Fibroblast of villous mesenchyme (primary cell): ENCODE results near the gene PDZD8. TPM values are rescaled to one million over a fixed set of nuclear protein-coding genes. Genes with fewer than 3 reads are reported as not detected.

ENCODE experiments used
- DNase-seq: peaks from one replicate; pipeline ENCODE4 v3.0.0-alpha.2; 2010; ENCODE audit warnings: low read depth
- H3K4me3 ChIP-seq: 2 replicates; pipeline ENCODE4 v1.5.1; 2011; ENCODE audit warnings: low read depth, mild to moderate bottlenecking, low read length
- total RNA-seq: library from RNA; depleted of rRNA; stranded (reverse); fragments of >200 nt; gene quantifications from 2 replicates; pipeline ENCODE4 v1.2.3, GENCODE V29; 2012
- TF ChIP-seq, protein P1 (sequence below): IDR thresholded peaks from 2 replicates; pipeline ENCODE4 v1.5.1; 2012; ENCODE audit warnings: low read depth, mild to moderate bottlenecking, low read length; ENCODE audit not compliant: insufficient read depth

The PDZD8 gene
- total RNA-seq, 1 donor, result 37.1 TPM

DNA sequence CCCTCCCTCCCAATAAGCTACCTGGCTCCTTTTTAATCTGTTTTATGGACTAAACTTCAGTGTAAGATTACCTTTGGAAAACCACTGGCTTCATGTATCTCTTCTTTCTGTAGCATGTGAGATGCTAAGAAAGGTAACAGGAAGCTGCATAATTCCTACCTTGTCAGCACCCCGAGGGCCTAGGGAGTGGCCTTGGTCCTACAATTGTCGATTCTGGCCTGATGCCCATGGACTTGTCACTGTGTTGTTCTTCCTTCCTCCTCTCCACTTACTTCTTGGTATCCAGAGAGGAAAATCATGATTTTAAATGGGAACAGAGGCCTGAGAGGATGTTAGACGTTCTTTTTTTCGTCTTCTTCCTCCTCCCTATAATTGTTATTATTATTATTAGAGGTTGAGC, 42.9 kb upstream of the PDZD8 start:
- H3K4me3 ChIP-seq, result no peak overlapping the region
- TF ChIP-seq, protein P1, sequence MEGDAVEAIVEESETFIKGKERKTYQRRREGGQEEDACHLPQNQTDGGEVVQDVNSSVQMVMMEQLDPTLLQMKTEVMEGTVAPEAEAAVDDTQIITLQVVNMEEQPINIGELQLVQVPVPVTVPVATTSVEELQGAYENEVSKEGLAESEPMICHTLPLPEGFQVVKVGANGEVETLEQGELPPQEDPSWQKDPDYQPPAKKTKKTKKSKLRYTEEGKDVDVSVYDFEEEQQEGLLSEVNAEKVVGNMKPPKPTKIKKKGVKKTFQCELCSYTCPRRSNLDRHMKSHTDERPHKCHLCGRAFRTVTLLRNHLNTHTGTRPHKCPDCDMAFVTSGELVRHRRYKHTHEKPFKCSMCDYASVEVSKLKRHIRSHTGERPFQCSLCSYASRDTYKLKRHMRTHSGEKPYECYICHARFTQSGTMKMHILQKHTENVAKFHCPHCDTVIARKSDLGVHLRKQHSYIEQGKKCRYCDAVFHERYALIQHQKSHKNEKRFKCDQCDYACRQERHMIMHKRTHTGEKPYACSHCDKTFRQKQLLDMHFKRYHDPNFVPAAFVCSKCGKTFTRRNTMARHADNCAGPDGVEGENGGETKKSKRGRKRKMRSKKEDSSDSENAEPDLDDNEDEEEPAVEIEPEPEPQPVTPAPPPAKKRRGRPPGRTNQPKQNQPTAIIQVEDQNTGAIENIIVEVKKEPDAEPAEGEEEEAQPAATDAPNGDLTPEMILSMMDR, result no peak
- DNase-seq, result no peak

DNA sequence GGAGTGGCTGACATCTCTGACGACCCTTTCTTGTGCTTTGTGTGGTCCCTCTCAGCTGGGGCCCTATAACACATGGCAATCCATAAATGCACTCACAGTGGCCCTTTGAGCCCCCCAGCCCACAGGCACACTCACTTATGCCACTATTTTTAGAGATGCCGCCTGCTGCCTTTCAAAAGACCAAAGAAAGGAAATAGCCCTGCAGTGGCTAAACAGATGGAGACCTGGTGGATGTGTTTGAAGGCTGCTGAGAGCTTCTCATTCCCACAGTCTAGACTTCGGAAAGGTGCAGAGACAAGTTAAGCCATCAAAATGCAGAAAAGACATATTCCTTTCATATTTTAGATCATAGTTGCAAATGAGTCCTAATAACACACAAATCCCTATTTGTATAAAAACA, 42.0 kb upstream of the PDZD8 start:
- TF ChIP-seq, protein P1, result no peak
- DNase-seq, result no peak
- H3K4me3 ChIP-seq, result no peak overlapping the region

DNA sequence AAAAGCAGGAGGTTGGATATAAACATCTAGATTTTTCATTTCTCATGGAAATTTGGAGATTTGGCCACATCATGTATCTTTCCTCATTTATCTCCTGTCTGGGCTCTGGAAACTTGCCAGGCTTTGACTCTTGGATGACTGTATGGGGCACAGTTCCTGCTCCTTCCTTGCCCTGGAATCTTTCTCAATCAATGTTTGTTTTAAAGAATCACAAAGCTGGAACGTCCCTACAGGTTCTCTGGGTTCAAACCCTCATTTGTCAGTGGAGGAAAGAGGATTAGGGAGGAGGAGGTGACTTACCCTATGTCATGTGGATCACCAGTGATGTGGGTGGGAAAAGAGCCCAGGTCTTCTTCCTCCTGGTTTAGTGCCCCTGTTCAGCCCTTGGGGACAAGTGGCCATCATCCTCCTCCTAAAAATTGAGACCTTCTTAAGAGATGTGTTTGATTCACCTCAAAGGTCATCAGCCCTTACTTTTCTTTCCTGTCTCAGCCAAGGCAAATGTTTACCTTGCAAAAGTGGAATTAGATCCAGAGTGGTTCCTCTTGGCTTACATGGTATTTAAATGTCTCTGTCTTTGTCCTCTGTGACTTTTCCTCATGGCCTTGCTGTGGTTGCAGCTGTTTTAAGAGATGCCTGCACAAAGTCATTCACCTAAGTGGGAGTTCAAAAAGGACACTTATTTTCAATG, 38.8 kb upstream of the PDZD8 start:
- TF ChIP-seq, protein P1, result no peak

DNA sequence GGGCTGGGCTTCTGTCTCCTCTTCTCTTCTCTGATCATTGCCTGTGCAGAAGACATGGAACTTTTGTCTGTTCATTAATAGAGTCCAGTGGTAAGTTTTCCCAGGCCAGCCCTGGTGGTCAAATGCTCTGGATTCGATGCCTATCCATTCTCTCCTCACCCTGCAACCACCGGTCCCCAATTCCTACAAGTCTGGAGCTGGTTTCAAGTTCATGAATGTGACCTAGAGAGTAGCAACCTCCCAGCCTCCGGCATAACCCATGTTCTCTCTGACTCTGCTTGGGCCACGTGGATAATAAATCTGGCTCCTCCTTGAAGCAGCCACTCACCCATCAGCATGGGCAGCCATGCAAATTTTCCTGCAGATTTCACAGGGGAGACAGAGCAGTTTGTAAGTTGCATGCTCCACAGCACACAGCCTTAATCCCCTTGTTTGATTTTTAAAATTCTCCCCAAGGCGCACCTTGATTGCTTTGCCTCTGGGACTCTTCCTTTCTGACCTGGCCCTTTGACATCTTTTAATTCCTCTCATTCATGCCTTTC, 37.3 kb upstream of the PDZD8 start:
- TF ChIP-seq, protein P1, result no peak
- DNase-seq, result no peak
- no peak overlapping the region for H3K4me3 ChIP-seq

More for the DNA sequence above, 38.8 kb upstream of the PDZD8 start:
- no peak for DNase-seq
- no peak overlapping the region for H3K4me3 ChIP-seq

DNA sequence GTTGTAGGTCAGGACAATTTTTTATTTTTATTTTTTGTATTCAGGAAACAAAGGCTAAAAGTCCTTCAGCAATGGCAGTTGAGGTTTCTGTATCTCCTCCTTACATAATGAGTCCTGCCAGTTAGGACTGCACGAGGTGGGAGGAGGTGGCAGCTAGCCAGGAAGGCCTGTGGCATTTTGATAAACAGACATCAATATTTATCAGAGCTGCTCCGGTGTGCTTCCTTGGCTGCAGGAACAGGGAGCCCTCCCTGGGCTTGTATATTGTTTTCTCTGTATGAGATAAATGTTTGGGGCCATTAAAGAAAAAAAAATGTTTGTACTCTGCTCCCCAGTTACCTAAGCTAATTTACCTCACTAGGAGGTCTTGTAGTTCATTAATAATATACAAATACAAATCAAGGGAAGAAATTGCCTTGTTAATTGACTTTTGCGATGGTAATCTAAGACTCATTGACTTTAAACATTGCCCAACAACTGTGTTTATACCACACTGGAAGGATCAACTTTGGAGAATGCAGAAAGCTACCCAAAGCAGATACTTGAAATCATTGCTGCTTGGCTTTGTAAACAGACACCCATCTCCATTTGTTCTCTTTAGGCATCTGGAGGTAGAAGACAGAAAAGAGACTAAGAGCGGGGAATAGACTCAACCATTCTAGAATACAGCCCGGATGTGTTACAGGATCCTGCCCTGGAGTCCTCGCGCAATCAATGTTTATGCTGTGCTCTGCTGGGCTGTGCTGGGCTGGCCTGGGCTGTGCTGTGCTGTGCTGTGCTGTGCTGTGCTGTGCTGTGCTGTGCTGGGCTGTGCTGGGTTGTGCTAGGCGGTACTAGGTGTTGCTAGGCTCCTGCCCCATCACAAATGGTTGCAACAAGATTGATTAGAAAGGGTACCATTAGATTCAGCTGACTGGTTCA, 36.5 kb upstream of the PDZD8 start:
- DNase-seq, result no peak
- TF ChIP-seq, protein P1, result no peak
- no peak overlapping the region for H3K4me3 ChIP-seq

DNA sequence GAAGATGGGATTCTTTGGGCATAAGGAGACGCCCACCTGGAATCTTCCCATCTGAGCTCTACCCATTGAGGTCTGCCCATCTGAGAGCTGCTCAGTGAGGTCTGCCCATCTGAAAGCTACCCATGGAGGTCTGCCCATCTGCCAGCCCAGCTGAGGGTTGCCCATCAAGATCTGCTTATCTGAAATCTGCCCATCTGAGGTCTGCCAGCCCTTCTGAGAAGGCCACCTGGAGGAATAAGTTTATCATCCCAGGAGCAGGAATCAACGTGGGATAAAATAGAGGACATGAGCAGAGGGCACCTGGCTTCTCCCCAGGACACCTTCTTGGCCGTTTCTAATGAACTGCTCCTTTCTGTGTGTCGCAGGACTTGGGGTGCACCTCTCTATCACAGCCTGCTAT, 35.3 kb upstream of the PDZD8 start:
- no peak for DNase-seq

More for the DNA sequence above, 35.3 kb upstream of the PDZD8 start:
- H3K4me3 ChIP-seq, result no peak overlapping the region
- TF ChIP-seq, protein P1, result no peak
